GM19455 (cell line): ENCODE results near the gene LTB4R2.

ENCODE experiments used
- ATAC-seq: cut with Tn5 transposase; IDR thresholded peaks from one replicate; pipeline ENCODE4 v1.9.1; 2021; ENCODE audit not compliant: unreplicated experiment

LTB4R2 gene

DNA sequence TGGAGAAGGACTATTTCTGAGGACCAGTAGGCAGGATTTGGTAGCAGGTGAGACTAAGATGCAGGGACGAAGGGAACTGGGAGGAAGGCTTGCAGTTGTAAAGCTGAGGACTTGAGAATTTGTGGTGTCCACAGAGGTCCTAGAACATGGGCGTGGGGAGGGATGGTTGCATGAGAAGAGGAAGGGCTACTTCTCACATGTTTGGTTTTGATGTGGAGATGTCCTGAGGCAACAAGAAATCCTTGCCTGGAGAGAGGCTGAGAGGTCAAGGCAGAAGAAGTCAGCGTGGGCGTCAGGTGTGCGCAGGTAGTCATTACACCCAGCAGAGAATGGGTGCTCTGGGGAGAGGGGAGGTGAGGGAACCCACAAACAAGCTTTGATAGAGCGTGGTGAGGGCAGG, 32.9 kb upstream of the LTB4R2 start:
- ATAC-seq = no peak

DNA sequence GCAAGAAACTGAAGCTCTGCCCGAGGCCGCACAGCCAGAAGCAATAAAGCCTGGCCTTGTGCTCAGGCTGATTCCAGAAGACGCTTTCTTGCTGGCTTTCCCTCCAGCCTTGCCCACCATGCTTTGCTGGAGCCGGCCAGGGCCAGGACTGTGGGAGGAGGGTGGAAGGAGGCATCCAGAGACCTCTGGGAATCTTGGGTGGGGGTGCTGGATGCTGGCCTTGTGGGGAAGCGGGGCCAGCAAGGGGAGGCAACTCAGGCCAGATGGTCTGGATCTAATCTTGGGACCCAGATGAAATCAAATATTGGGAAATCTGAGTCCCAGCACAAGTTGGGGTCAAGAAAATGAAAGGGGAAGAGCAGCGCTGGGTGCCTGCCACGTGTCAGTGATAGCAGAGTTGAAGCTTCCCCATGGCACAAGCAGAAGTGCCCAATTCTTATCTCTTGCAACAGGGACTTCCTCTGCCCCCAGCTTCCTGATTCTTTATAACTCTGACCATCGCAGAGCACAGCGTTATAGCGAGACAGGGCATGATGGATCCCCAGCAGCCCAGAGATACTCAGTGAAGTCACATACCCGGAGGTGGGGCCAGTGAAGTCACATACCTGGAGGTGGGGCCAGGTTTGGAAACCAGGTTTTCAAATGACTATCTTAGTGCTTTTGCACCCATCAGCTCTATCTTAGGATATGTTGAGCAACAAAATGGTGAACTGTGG, 32.2 kb upstream of the LTB4R2 start:
- ATAC-seq = no peak

DNA sequence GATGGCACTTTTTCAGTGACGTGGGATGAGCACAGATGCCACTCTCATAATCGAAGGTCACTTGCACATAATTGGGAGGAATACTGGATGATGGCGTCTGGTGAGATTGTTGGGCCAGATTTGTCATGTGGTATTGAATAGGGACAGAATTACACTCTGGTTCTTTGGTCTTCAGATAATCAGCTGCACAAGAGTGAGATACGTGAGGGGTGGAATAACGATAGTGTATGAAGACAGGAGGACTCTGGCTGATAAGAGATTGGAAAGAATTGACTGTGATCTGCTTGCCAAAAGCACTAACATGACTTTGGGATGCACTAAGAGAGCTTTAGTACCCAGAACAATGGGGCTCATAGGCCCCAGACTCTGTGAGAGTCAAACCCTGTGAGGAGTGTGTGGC, 31.5 kb upstream of the LTB4R2 start:
- ATAC-seq = no peak

DNA sequence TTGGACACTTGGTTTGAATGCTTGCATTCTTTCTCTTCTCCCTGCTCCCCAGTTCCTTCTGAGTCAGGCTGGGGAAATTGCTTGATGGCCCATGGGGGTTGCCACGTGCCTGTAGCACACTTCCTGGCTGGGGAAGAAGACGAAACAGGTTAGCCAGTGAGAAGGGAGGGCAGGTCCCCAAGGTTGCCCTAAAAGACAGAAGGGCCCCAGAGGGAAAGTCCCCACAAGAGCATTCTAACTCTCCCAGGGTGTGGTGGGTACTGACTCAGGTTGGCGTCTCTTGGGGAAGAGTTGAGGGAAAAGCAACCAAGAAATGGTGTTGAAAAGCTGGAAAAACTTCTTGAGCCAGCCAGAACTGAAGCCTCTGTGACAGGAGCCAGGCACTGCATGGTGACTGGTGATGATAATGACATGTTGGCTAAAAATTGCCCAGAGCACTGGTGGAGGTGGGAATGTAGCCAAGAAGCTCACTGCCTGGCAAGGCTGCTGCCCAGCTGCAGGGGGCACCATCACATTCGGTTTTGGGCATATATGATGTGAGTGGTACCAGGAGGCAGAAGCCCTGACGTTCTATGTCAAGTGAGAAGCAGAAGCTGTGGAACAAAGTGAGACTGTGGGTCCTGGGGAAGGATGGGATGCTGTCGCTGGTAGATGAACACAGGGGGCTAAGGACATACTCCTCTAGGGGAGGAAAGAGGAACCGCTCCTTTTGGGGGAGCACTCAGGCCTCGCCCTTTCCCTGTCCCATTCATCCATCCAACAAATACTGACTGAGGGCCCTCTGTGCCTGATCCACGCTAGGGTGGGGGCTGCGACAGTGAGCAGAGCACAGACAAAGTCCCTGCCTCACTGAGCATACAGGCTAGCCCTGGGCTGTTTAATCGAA, 30.4 kb upstream of the LTB4R2 start:
- ATAC-seq = no peak

DNA sequence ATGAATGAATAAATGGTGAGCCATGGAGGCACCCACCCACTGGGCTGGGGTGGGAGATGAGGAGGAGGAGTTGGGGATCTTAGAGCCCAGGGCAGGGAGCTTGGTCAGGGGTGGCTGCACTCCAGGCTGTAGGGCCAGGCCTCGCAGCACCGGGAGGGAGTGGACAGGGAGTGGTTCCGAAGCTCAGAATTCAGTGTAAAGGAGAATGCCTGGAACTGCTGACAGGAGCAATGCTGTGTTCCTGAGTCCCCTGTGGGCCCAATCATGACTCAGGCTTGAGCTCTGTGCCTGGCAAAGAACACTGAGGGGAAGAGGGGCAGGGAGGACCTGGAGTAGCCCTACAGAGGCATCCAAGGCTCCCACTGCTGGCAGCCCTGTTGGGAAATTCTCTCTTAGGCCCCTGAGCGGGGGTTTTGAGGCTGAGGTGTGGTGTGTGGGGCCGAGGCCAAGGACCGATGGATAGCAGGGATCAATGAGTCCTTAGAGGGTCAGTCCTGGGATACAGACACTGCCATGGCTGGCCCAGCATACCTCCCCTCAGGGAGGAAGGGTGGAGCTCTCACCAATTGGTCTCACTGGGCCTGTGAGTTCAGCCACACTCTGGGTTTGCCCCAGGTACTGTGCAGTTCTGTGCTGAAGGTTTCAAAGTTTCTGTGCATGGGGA, 29.0 kb upstream of the LTB4R2 start:
- no peak for ATAC-seq

DNA sequence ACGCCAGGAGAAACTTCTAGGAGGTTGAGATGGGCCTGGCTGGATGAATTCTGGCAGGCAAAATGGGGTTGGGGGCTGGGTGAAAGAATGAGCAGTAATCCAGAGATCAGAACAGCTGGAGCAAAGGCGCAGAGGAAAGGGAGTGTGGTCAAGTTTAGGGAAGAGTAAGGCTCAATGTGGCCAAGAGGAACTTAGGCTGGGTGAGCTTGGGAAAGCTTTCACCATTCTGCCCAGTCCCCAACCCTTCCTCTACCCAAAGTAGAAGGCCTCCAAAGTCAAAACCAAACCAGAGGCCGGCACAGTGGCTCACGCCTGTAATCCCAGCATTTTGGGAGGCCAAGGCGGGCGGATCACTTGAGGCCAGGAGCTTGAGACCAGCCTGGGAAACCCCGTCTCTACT, 28.3 kb upstream of the LTB4R2 start:
- no peak for ATAC-seq

DNA sequence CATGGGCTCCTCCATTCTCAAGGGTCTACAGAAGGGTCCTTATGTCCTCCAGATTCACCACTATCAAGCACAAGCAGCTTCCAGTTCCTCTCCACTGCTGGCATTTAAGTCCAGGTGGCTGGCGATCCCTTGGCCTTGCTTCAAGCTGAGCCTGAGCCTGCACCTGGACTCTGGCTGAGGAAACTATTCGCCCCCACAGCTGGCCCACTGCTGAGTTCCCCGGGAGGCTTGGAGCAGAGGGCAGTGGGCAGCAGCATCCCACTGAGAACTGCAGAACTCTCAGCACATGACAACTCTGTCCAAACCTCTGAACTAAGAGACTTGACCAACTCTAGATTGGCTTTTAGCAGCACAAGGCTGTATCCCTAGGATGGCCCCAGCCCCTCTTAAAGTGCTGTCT, 27.2 kb upstream of the LTB4R2 start:
- ATAC-seq = no peak

DNA sequence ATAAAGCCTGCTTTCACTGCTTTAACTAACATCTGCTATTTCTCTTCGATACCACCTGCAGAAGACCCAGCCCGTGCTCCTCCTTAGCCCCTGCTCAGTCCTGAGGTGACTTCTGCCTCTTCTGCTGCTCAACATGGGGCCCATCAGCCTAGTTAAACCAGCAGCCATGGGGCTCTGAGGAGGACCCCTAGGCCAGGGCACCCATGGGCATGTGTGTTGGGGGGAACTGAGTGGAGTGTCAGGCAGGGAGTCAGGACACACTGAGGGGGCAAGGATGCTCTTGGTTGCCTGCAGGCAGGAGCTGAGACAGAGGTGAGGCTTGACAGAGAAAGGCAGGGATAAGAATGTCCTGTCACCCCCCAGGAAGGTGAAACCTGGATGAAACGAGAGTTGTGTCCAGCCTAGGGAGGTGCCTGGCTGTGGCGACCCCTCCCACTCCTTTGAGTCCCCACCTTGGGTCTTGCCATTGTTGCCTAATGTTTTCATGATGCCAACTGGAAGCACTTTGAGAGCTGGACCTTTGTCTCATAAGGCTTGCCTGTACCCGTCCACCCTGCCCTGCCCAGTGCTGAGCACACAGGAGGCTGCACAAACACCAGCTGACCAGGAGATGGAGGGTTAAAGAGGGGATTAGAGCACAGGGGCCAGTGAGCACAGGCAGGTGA, 26.0 kb upstream of the LTB4R2 start:
- ATAC-seq = no peak

DNA sequence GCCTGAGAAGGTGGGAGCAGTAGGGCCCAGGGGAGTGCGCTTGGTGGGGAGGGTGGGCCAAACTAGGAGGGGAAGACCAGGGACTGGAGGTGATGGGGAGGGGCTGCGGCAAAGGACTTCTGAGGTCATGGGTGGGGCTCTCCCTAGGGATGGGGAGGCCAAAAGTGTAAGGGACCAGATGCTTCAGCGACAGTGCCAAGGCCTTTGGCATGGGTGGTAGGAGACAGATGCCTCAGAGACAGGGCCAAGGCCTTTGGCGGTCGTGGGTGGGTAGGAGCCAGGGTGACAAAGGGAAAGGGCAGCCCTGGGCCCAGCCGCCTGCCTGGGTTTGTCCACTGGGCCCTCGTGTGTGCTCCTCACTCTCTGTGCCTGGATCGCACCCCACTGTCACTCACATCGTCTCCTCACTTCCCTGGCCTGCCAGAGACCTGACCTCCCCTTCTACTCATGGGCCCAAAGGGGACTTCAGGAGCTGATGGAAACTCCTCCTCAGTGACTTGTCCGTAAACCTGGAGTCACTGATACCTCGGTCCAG, 25.4 kb upstream of the LTB4R2 start:
- ATAC-seq = no peak

DNA sequence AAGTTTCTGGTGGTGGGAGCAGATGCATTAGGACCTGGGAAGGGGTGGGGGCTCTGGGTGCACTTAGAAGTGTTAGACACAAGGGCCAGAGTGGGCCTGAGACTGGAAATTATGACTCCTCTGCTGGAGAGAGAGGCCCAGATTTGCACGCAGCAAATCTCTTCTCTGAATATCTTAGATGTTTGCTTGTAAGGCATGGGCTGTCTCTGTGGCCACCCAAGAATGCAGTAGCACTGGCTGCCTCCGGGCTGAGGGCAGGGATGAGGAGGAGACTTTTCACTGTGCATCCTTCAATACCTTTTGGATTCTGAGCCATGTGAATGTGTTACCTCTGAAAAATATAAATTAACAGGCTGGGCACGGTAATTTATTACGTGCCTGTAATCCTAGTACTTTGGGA, 24.6 kb upstream of the LTB4R2 start:
- ATAC-seq = no peak

DNA sequence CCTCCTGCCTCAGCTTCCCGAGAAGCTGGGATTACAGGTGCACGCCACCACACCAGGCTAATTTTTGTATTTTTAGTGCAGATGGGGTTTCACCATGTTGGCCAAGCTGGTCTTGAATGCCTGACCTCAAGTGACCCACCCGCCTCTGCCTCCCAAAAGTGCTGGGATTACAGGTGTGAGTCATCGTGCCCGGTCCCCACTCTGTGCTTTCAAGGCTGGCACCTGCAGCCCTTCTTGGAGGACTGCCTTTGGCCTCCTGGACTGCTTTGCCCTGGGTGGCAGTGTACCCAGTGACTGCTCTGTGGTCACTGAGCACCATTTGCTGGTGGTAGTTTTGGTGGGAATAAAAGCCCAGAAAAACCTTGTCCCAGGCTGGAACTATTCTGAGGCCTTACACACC, 22.9 kb upstream of the LTB4R2 start:
- no peak for ATAC-seq

DNA sequence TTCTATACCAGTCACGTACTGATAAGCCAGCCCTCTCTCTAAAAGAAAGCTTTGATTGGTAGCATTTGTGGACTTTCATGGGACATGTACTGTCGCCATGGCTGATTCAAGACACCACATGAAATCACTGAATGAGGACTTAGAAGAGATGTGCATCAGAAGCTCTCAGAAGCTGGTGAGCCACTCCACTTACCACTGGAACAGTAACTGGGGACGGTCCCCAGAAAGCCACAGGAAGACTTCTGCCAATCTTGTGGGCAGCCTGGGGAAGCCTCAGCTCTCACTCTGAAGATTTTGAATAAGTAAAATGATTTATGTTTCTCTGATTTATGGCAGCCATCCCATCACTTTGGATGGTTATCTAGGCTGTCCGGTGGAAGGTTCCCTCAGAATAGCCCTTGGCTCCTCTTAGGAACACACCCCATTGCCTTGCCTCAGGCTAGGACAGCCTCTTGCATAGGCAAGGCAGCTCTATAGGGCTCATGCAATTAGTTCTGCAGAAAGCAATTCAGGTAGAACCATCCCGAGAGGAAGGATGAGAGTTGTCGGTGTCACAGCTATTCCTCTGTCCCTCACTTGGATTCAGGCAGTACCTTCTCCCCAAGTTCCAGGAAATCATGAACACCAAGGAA, 20.2 kb upstream of the LTB4R2 start:
- ATAC-seq = no peak

DNA sequence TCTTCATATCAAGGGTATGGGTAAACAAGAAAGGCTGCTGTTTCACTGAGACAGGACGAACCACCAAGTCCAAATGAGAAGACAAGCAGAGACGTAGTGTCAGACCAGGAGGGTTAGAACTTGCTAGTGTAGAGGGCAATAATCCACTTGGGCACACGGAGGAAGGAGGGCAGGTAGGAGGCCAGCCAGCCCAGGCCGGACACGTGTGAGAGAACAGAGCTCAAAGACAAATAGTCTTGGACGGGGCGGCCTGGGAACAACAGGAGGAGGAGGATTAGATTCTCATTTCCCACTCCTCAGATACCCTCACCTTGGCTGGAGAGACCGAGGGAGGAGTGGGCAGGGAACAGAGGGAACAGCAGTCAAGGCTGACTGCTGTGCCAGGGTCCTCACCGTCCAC, 19.2 kb upstream of the LTB4R2 start:
- ATAC-seq = no peak

DNA sequence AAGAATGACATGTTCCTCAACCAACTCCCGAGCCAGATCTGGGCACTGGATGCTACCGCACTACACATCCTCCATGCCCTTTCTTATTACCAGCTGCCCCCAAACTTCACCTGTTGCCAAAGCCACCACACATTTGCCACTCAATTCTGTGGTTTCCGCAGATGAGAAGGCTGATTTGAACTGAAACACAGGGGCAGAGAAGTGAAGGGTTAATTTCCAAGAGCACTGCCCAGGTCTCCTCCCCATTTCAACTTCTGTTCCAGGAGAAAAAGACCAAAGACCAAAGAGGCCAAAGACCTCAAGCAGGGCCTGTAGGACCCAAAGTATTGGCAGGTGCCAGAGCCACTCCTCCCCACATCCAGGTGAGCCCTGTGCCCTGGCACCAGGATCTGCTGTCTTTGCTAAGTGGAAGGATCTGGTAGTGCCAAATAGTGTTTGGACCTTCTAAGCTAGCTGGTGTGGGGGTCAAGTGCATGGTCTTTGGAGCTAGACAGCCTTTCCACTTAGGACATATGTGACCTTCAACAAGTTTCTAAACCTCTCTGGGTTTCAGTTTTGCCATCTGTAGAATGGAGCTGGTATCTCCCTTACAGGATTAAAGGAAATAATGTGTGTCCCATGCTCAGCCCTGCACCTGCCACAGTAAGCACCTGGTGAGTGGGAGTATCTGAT, 18.4 kb upstream of the LTB4R2 start:
- no peak for ATAC-seq

DNA sequence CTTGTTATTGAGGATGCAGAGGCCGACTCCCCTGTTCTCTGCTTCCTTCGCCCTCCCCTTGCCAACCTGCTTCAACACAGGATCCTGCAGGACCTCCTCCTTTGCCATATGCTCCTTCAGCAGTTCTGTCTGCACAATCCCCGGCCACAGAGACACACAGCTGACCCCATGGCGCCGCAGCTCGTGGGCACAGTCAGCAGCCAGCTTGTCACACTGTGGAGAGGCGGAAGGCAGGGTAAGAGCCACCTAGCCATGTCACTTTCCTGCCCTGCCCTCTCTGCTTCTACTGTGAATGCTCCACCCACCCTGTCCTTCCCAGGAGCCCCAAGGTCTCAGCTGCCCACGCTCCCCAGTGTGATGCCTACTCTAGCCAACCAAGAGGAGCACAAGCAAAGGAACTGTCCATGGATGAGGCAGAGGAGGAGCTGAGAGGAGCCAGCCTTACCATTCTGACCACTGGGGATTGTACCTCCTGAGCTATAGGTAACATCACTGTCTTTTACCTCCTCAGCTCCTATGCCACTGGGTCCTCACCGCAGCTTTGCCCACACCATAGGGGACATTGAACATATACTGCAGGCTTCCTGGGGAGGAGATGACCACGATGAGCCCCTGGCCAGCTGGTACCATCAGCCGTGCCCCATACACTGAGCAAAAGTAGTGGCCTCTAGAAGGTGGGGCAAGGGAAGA, 17.7 kb upstream of the LTB4R2 start:
- ATAC-seq = no peak

DNA sequence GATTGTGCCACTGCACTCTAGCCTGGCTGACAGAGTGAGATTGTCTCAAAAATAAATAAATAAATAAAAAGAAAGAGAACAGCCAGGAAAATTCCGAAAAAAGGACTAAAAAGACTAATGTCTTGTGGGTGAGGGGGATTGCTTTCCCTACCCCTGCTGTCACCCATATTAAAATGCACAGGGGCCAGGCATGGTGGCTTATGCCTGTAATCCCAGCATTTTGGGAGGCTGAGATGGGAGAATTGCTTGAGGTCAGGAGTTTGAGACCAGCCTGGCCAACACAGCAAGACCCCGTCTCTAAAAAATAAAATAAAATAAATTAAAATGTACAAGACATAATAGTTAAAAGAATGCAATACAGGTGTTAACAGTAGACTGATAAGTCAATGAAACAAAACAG, 16.4 kb upstream of the LTB4R2 start:
- ATAC-seq = no peak

DNA sequence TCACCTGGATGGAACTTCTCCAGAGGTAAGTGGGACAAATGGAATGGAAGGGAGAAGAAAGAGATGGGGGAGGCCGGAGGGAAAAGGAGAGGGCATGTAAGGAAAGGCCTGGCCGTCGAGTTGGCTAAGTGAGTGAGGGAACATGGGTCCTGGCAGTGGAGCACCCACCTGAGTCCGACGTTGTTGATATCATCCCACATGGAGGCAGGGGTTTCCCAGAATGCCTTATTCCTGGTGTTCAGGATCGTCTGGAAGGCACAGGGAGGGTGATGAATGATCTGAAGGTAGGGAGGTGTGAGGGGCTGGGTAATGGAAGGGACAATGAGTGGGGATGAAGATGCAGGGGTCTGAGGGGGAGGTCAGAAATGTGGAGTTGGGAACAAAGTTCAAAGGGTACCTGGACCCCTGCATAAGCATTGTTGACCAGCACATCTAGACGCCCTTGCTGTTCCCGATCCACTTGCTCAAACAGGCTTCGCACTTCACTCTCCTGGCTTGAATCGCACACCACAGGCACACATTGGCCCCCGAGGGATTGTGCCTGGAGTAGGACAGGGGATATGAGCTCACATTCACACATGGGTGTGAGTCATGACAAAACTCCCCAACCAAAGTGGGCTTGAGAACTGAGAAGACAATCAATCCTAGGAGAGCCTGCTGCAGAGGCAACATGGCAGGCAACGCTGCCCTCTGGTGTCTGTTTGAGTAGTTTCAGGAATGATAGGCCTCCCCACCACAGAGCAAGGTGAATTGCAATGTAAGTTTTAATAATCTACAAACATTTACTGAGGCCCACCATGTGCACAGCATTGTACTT, 13.4 kb upstream of the LTB4R2 start:
- no peak for ATAC-seq

DNA sequence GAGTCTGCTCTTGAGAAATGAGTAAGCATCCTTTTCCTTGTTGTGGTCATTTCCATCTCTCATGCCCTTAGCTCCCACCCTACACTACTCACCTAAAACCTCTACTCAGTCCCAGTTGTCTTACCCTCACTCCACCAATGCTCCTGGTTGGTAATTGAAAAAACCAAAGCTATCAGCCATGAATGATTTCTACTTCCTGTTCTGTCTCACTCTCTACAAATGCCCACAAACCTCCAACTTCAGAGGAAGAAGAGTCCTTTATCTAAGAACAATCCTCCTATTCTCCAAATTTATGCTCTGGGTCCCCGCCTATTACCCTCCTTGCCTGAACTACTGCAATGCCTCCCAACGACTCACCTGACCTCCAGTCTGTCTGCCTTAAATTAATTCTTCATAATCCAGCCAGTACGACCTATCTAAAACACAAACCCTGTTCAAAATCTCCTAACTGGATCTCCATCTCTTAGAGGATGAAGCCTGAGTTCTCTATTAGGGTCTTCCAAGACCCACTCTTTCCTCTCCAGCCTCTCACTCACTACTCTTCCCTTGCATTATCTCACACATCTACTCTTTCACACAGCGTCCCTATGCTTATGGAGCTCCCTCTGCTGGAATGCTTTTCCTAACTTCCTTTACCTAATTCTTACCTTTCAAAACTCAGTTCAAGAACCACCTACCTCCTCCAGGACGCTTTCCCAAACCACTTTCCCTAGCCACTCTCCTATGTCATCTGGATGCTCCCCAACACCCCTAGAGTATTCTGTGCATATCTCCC, 12.6 kb upstream of the LTB4R2 start:
- no peak for ATAC-seq
